Thoracic aorta (tissue), 2 donors: ENCODE results near the gene PHC2. TPM values are rescaled to one million over a fixed set of nuclear protein-coding genes. Genes with fewer than 3 reads are reported as not detected.

Experiments
- ATAC-seq: fragments of 150-250 bp; one replicate; pipeline ENCODE4 v1.8.0; 2017; ENCODE audit warnings: low read depth; ENCODE audit not compliant: insufficient number of reproducible peaks, low FRiP score
- DNase-seq: peaks from one replicate; pipeline ENCODE4 v3.0.0-alpha.2; 2020; ENCODE audit warnings: low spot score
- H3K27ac ChIP-seq, 2 donors: fragments of 200-600 bp; sonication (generic); 1 replicate in 1 of 2; 2 replicates in 1 of 2; pipeline ENCODE4 v1.5.1; 2016; ENCODE audit warnings: mild to moderate bottlenecking in 2 of 2, moderate library complexity in 2 of 2
- H3K27me3 ChIP-seq: fragments of 200-600 bp; sonication (generic); replicated peaks from 2 replicates; pipeline ENCODE4 v1.6.0; 2016; ENCODE audit warnings: mild to moderate bottlenecking; ENCODE audit not compliant: insufficient read depth
- H3K36me3 ChIP-seq: fragments of 200-600 bp; sonication (generic); one replicate; pipeline ENCODE4 v1.5.1; 2016
- H3K4me1 ChIP-seq, 2 donors: fragments of 200-600 bp; sonication (generic); 1 replicate in 1 of 2; 2 replicates in 1 of 2; pipeline versions ENCODE4 v1.5.1 to v1.6.0; 2016; ENCODE audit warnings: low read depth in 2 of 2, mild to moderate bottlenecking in 1 of 2; ENCODE audit not compliant: control insufficient read depth in 1 of 2
- H3K4me3 ChIP-seq: fragments of 200-600 bp; sonication (generic); 2 replicates; pipeline ENCODE4 v1.5.1; 2016; ENCODE audit warnings: mild to moderate bottlenecking
- H3K9me3 ChIP-seq: fragments of 200-600 bp; sonication (generic); 2 replicates; pipeline ENCODE4 v1.5.1; 2016
- CTCF ChIP-seq: fragments of 200-600 bp; sonication (generic); IDR thresholded peaks from one replicate; pipeline ENCODE4 v1.5.1; 2019; ENCODE audit warnings: antibody characterized with exemption
- total RNA-seq, 2 donors: library from RNA; depleted of rRNA; stranded (reverse); fragments of >200 nt; gene quantifications; one replicate each; pipeline versions ENCODE4 v1.1.0 to v1.2.3, GENCODE V29; 2016

The PHC2 gene
- total RNA-seq, 2 donors from 2014 or later, result 174 to 238 TPM

- H3K4me1 ChIP-seq, result peaks cover 10 to 19% of the 10 kb centered on the region in 2 donors
- DNase-seq (no peak), ATAC-seq (no peak)
- no peaks in the 10 kb centered on the region for H3K36me3 ChIP-seq
- no peaks in the 10 kb centered on the region for H3K9me3 ChIP-seq
- H3K27ac ChIP-seq, result no peak overlapping the region
- H3K27me3 ChIP-seq, result no peaks in the 10 kb centered on the region
- H3K4me3 ChIP-seq, result no peak overlapping the region
- TF ChIP-seq CTCF, result no peak
Measured at GRCh38 chr1:33397125-33397506, 33.8 kb downstream of the PHC2 start.

- ATAC-seq (no peak), DNase-seq (no peak)
- Histone ChIP-seq H3K9me3 (no peaks in the 10 kb centered on the region), H3K27ac (no peak overlapping the region), H3K4me1 (peaks cover 10 to 19% of the 10 kb centered on the region in 2 donors), H3K36me3 (no peaks in the 10 kb centered on the region), H3K27me3 (no peaks in the 10 kb centered on the region), H3K4me3 (no peak overlapping the region)
- TF ChIP-seq CTCF, result no peak
Measured at GRCh38 chr1:33396188-33397124, 34.4 kb downstream of the PHC2 start.

GRCh38 chr1:33394770-33395169 is 36.1 kb downstream of the PHC2 start:
- Histone ChIP-seq H3K9me3 (no peaks in the 10 kb centered on the region), H3K27ac (no peak overlapping the region), H3K27me3 (no peaks in the 10 kb centered on the region), H3K36me3 (no peaks in the 10 kb centered on the region), H3K4me3 (no peak overlapping the region), H3K4me1 (peaks cover 7 to 19% of the 10 kb centered on the region in 2 donors)
- no peak for TF ChIP-seq CTCF
- ATAC-seq (no peak), DNase-seq (no peak)

GRCh38 chr1:33393991-33394390 is 36.9 kb downstream of the PHC2 start:
- Histone ChIP-seq H3K36me3 (no peaks in the 10 kb centered on the region), H3K4me1 (peaks cover 10 to 19% of the 10 kb centered on the region in 2 donors), H3K4me3 (no peak overlapping the region), H3K27ac (no peak overlapping the region), H3K27me3 (no peaks in the 10 kb centered on the region), H3K9me3 (no peaks in the 10 kb centered on the region)
- TF ChIP-seq CTCF, result no peak
- DNase-seq, result no peak
- ATAC-seq, result no peak

- peaks cover 10 to 21% of the 10 kb centered on the region in 2 donors for H3K4me1 ChIP-seq
- ATAC-seq (no peak), DNase-seq (no peak)
- H3K27me3 ChIP-seq, result no peaks in the 10 kb centered on the region
- H3K9me3 ChIP-seq, result no peaks in the 10 kb centered on the region
- TF ChIP-seq CTCF, result no peak
- no peaks in the 10 kb centered on the region for H3K36me3 ChIP-seq
- H3K27ac ChIP-seq, result no peak overlapping the region
- no peak overlapping the region for H3K4me3 ChIP-seq
Measured at GRCh38 chr1:33393524-33393923, 37.4 kb downstream of the PHC2 start.
